ENCODE data around the gene DHX35. TPM values are rescaled to one million over a fixed set of nuclear protein-coding genes. Genes with fewer than 3 reads are reported as not detected.

Gene DHX35
- total and polyA plus RNA-seq, 2 of the 13 experiments (the other 11 are each of a cell fraction or from before 2014, with no cell fraction given), result 25.8 to 28.7 TPM

- TF ChIP-seq MIXL1 (CRISPR knock-in tag; IDR thresholded peaks at IDR 0.05) (0 out of 2 replicates have a peak, but pooled peaks have one; percentile 20), ZNF770 (CRISPR knock-in tag; IDR thresholded peaks at IDR 0.05) (no peak), REL (CRISPR knock-in tag; conservative IDR thresholded peaks at IDR 0.05) (no peak), GZF1 (CRISPR knock-in tag; IDR thresholded peaks at IDR 0.05) (no peak), ZSCAN21 (CRISPR knock-in tag; IDR thresholded peaks at IDR 0.05; ENCODE audit: borderline replicate concordance) (no peak), POLR2A (IDR thresholded peaks at IDR 0.05; ENCODE audit: insufficient read depth in 1 of 2, low read depth in 2 of 2, low read length in 2 of 2) (peak in 1 of 2 experiments; percentile 22; a peak in 1 of 4 replicates), ZNF333 (CRISPR knock-in tag; IDR thresholded peaks at IDR 0.05; ENCODE audit: borderline replicate concordance) (no peak), ZNF335 (CRISPR knock-in tag; IDR thresholded peaks at IDR 0.05) (0 out of 2 replicates have a peak, but pooled peaks have one; percentile 35), ZNF296 (CRISPR knock-in tag; conservative IDR thresholded peaks at IDR 0.05) (no peak), ERF (CRISPR knock-in tag; IDR thresholded peaks at IDR 0.05) (no peak), HNF4G (IDR thresholded peaks at IDR 0.05; ENCODE audit: borderline replicate concordance, low read depth, low read length) (peak; percentile 45; the same call in 1 of the 2 replicates), HNF4G (CRISPR knock-in tag; IDR thresholded peaks at IDR 0.05; ENCODE audit: borderline replicate concordance, low read depth) (no peak), ZBTB34 (CRISPR knock-in tag; IDR thresholded peaks at IDR 0.05) (no peak), ZSCAN25 (CRISPR knock-in tag; IDR thresholded peaks at IDR 0.05) (no peak), PAWR (CRISPR knock-in tag; IDR thresholded peaks at IDR 0.05; ENCODE audit: borderline replicate concordance) (no peak), GLI4 (CRISPR knock-in tag; IDR thresholded peaks at IDR 0.05; ENCODE audit: borderline replicate concordance) (no peak), SPEN (CRISPR knock-in tag; IDR thresholded peaks at IDR 0.05; ENCODE audit: low read depth) (no peak), POLR2G (IDR thresholded peaks at IDR 0.05; ENCODE audit: low read depth, low read length) (no peak), ZNF17 (CRISPR knock-in tag; IDR thresholded peaks at IDR 0.05) (no peak), CREM (IDR thresholded peaks at IDR 0.05) (no peak), CREM (CRISPR knock-in tag; IDR thresholded peaks at IDR 0.05) (no peak), SAP130 (CRISPR knock-in tag; IDR thresholded peaks at IDR 0.05; ENCODE audit: low read depth) (peak; percentile 12; the same call in 1 of the 2 replicates), ZNF292 (CRISPR knock-in tag; IDR thresholded peaks at IDR 0.05; ENCODE audit: borderline replicate concordance, low read depth) (no peak), LCORL (IDR thresholded peaks at IDR 0.05) (no peak), LCORL (CRISPR knock-in tag; IDR thresholded peaks at IDR 0.05) (no peak), FOXA3 (CRISPR knock-in tag; IDR thresholded peaks at IDR 0.05) (peak; percentile 62), XRCC5 (optimal IDR thresholded peaks at IDR 0.05; ENCODE audit: low read length) (peak; percentile 31)
- TF ChIP-seq, protein P1, sequence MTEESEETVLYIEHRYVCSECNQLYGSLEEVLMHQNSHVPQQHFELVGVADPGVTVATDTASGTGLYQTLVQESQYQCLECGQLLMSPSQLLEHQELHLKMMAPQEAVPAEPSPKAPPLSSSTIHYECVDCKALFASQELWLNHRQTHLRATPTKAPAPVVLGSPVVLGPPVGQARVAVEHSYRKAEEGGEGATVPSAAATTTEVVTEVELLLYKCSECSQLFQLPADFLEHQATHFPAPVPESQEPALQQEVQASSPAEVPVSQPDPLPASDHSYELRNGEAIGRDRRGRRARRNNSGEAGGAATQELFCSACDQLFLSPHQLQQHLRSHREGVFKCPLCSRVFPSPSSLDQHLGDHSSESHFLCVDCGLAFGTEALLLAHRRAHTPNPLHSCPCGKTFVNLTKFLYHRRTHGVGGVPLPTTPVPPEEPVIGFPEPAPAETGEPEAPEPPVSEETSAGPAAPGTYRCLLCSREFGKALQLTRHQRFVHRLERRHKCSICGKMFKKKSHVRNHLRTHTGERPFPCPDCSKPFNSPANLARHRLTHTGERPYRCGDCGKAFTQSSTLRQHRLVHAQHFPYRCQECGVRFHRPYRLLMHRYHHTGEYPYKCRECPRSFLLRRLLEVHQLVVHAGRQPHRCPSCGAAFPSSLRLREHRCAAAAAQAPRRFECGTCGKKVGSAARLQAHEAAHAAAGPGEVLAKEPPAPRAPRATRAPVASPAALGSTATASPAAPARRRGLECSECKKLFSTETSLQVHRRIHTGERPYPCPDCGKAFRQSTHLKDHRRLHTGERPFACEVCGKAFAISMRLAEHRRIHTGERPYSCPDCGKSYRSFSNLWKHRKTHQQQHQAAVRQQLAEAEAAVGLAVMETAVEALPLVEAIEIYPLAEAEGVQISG (CRISPR knock-in tag; IDR thresholded peaks at IDR 0.05), result no peak
Measured at GRCh38 chr20:38941726-38942389, 20.3 kb upstream of the DHX35 start (continued).

All from HepG2 (cell line).